Stimulated activated naive CD8-positive, alpha-beta T cell treated with anti-CD3 and anti-CD28 coated beads, Interleukin-15, Interleukin-2, amounts not matched to agents 100 U/mL and 50 U/mL, for 24 hours (primary cell): ENCODE measurements around the gene CLASP1.
"Not testable (repeated sequence)": the region's sequence is repeated elsewhere in the genome, so short reads cannot be mapped to it uniquely, and the experiment has no call there.

Experiments used
- ATAC-seq: fragments of 150-1000 bp; cut with Tn5 transposase; one replicate; pipeline ENCODE4 v1.10.0; 2021
- DNase-seq: peaks from one replicate; pipeline ENCODE4 v3.0.0; 2021

CLASP1 gene

GRCh38 chr2:121662656-121663055, 13.4 kb upstream of the CLASP1 start:
- ATAC-seq (no peak), DNase-seq (no peak)

GRCh38 chr2:121659933-121660332, 10.7 kb upstream of the CLASP1 start:
- no peak for ATAC-seq
- DNase-seq = no peak

DNA sequence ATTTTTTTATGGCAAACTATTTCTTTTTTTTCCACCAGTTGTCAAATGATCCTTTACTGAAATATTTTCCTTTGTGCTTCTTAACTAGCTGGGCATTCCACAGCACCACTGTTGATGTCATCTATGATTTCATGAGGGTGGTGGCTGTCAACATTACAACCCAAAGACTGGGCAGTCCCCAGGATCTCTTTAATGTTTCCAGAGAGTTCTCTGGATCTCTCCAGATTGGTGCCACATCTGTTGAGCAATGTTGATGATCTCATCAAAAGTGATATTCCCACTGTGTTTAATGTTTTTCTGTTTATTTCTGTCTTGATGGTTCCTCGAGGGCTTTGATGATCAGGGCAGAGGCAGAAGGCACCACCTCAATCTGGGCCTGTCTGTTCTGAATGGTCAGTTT, 9.1 kb upstream of the CLASP1 start:
- not testable (repeated sequence) for ATAC-seq, DNase-seq

- DNase-seq (no peak), ATAC-seq (no peak)
Measured at GRCh38 chr2:121653035-121653434, 3.8 kb upstream of the CLASP1 start.

DNA sequence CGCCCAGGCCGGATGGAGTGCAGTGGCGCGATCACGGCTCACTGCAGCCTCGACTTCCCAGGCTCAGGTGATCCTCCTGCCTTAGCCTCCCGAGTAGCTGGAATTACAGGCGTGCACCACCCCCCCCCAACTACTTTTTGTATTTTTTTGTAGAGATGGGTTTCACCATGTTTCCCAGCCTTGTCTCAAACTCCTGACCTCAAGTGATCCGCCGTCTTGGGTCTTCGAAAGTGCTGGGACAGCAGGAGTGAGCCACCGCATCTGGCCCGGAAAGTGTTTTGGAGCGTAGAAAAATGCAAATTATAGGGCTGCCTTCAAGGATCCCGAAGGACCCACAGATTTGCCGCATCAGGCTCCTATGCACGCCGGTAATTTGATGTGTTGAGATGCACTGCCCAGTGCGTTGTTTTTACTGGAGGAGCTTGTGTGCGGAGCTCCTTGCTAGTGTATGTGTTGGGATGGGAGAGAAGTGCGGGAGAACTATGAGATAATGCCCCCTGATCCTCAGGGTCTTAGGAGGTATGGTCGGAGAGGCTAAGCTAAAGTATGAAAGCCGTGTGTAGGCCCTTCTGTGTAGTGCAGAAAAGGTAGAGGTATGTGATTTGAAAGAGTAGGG, 1.2 kb upstream of the CLASP1 start:
- no peak for ATAC-seq
- DNase-seq = no peak

DNA sequence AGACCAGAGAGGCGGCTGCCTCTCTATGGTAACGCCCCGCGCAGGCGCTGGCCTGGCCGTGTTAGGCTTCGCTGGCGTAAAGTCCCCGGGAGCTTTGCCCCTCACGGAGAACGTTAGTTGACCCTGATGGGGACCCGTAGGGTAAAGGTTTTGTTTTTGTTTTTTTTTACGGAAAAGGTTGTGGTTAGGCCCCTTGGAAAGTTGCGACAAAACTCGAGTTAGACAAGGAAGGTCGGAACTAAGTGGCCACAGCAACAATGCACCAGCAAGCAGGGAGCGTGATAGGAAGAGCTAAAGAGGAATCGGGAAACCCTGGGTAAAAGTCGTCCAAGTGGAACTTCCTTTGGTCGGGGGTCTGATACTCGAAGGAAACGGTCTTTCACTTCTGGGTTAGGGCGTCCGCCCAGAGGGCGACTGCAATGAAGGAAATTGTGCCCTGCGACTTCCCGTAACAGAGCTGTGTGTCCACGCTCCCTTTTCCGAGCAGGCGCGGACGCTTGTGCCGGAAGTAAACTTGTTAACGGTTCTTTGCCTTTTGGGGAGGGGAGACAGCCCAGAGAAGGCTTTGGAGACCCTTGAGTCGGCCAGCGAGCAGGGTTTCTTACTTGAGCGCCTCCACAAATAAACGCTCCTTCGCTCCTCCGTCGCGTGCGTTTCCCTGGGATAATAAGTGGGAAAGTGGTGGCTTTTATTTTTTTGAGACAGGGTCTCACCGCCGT, 493 bp upstream of the CLASP1 start:
- peak; percentile 96 for ATAC-seq
- peak; percentile 94 for DNase-seq

DNA sequence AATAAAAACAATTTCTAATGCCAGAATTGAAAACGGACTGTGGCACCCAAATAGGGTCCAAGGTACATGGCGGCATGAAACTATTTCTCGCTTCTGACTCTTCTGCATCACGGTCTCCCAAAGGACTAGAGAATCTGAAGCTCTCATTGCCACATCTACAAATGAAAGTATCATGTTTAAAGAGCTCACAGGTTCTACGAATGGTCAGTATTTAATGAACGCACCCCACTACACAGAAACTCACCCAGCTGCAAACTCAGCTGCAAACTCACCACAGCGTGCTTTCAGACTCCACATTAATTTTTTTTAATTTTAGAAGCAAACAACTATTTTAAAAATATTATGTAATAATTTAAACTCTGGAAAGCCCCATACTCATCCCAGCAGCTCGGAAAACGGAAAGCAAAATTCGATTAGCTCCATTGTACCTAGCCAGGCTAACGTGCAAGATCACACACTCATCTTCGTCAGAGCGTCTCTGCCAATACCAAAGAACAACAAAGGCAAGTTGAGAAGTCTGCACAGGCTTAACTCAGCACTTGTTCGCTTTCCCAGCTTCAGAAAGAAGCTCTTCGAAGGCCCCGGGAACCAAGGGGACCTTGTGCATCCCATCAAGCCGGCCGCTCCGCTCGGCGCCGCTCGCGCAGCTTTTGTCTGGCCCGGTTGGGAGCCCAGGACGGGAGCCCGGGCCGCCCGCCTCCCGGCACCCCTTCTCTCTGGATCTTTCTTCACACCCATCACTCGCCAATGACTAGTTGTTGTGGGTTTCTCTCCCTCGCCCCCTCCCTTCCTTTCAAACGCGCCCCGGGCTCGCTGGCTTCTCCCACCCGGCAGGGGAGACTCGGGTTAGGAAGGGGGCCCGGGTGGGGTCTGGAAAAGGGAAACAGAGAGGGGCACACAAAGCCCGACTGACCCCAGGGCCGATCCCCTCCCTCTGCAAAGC, 785 bp downstream of the CLASP1 start:
- DNase-seq (peak; percentile 61), ATAC-seq (peak; percentile 23)

- no peak for ATAC-seq
- DNase-seq = no peak
Measured at GRCh38 chr2:121647396-121647795, 1.9 kb downstream of the CLASP1 start.

GRCh38 chr2:121644715-121645114, 4.5 kb downstream of the CLASP1 start:
- ATAC-seq = no peak
- DNase-seq = no peak

GRCh38 chr2:121643877-121644276, 5.4 kb downstream of the CLASP1 start:
- DNase-seq = no peak
- ATAC-seq = no peak

- DNase-seq (no peak), ATAC-seq (no peak)
Measured at GRCh38 chr2:121640380-121641316, 8.6 kb downstream of the CLASP1 start.

DNA sequence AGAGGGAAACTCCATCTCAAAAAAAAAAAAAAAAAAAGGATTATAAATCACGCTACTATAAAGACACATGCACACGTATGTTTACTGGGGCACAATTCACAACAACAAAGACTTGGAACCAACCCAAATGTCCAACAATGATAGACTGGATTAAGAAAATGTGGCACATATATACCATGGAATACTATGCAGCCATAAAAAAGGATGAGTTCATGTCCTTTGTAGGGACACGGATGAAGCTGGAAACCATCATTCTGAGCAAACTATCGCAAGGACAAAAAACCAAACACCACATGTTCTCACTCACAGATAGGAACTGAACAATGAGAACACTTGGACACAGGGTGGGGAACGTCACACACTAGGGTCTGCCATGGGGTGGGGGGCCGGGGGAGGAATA, 9.4 kb downstream of the CLASP1 start:
- DNase-seq, ATAC-seq: not testable (repeated sequence)

DNA sequence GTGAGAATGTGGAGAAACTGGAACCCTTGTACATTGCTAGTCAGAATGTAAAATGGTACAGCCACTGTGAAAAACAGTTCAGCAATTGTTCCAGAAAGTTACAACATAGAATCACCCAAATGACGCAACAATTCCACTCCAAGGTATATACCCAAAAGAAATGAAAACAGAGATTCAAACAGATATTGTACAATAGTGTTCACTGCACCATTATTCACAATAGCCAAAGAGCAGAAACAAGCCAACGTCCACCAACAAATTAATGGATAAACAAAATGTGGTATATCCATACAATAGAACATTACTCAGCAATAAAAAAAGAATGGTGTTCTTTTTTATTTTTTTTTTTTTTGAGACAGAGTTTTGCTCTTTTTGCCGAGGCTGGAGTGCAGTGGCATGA, 10.9 kb downstream of the CLASP1 start:
- no peak for ATAC-seq
- DNase-seq = no peak

GRCh38 chr2:121635371-121635770, 13.9 kb downstream of the CLASP1 start:
- ATAC-seq (no peak), DNase-seq (no peak)

GRCh38 chr2:121634354-121635307, 14.6 kb downstream of the CLASP1 start:
- peak; percentile 59 for ATAC-seq
- no peak for DNase-seq

- DNase-seq (no peak), ATAC-seq (no peak)
Measured at GRCh38 chr2:121633463-121633862, 15.8 kb downstream of the CLASP1 start.

DNA sequence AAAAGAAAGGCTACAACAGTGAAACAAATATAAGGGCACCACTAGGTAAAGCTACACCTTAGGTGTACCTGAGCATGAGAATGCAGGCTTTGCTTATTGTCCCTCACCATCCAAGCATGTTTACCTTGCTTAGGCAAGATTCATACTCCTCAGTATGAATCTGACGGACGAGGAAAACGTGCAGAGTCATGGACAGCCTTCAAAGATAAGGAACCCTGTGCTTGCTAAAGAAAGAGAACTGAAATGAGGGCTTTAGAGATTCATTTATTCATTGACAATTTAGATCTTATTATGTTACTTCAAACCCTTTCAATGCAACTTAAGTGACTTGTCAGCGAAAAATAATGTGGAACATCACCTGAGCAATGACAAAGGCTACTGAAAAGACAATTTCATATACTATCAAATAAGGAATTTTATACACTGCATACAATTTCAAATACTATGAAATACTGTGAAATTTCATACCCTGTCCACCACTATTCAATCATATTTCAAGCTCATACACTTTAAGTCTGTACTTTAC, 21.7 kb downstream of the CLASP1 start:
- ATAC-seq (no peak), DNase-seq (no peak)

DNA sequence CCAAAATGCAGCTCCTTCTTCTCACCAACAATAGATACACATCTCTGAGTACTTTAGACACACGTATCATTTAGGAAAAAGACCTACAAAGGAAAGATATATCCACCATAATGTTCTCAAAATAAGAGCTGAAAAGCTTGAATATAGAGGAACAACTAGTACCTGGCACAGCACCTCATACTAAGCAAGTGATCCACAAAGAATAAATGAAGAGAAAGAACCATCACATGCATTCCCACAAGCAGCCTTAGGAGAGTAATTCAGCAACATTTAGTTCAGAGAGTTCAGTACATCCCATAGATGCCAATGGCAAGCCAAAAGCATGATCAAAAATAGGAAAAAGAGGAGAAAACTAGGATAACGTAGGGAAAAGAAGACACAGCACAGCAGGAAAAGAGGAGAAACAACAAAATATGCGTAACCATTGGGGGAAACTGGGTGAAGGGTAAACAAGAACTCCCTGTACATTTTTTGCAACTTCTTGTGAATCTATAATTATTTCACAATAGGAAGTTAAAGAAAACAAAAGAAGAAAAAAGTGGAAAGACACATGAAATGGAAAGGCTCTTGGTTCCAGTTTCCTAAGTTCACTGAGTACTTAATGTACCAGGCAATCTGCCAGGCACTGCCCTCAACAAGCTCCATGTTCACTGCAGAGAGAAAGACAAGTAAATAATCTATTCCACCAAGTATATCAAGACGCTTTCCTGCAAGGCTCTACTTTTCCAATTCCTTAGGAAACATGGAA, 22.3 kb downstream of the CLASP1 start:
- no peak for DNase-seq
- no peak for ATAC-seq

DNA sequence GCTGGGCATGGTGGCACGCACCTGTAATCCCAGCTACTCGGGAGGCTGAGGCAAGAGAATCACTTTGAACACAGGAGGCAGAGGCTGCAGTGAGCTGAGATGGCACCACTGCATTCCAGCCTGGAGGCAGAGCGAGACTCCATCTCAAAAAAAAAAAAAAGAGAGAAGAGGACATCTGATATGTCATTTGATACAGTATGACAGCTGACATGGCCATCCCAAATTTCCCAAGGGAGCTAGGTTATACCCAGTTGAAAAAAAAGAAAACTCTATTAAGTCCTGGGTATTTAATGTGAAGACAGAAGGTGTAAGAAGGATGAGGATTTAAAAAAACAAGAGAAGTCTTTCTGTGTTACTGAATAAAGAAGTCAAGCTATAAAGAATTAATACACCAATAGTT, 23.3 kb downstream of the CLASP1 start:
- DNase-seq (no peak), ATAC-seq (no peak)
